Measurements from ENCODE around the gene TEX35.
A peak's percentile ranks its signal among the peaks of the same experiment; 100 is the strongest.

The TEX35 gene

GRCh38 chr1:178540204-178540603, 27.3 kb downstream of the TEX35 start:
- Histone ChIP-seq H3K4me1 (ENCODE audit: control insufficient read depth, insufficient read depth, low read length) (no peaks in the 10 kb centered on the region), H3K9me3 (ENCODE audit: control insufficient read depth, insufficient read depth, low read depth, low read length) (no peaks in the 10 kb centered on the region), H3K27ac (ENCODE audit: extremely low read depth, low read depth, low read length) (no peak overlapping the region), H3K4me3 (ENCODE audit: low read depth, low read length) (no peak overlapping the region), H3K36me3 (ENCODE audit: control insufficient read depth in 2 of 2, insufficient read depth in 1 of 2, low read length in 2 of 2) (peaks cover 0 to 2% of the 10 kb centered on the region in 2 experiments; a peak in 1 of 3 replicates)
- no peak for TF ChIP-seq PBX3 (CRISPR knock-in tag; IDR thresholded peaks at IDR 0.05)
- TF ChIP-seq ZEB2 (tag by site-specific recombination; IDR thresholded peaks at IDR 0.05): no peak
- no peak for TF ChIP-seq ZNF670 (tag by site-specific recombination; IDR thresholded peaks at IDR 0.05; ENCODE audit: low read depth)
- no peak for TF ChIP-seq ZSCAN23 (tag by site-specific recombination; IDR thresholded peaks at IDR 0.05)
- TF ChIP-seq ZBTB17 (tag by site-specific recombination; IDR thresholded peaks at IDR 0.05): no peak
- TF ChIP-seq ZXDB (tag by site-specific recombination; IDR thresholded peaks at IDR 0.05): no peak
- no peak for TF ChIP-seq BCL6B (tag by site-specific recombination; IDR thresholded peaks at IDR 0.05)
- no peak for TF ChIP-seq ZNF621 (tag by site-specific recombination; IDR thresholded peaks at IDR 0.05)
- no peak for TF ChIP-seq KLF10 (tag by site-specific recombination; IDR thresholded peaks at IDR 0.05)
- no peak for TF ChIP-seq ZNF416 (tag by site-specific recombination; IDR thresholded peaks at IDR 0.05)
- no peak for TF ChIP-seq ZBTB48 (tag by site-specific recombination; IDR thresholded peaks at IDR 0.05)
- TF ChIP-seq ZNF580 (tag by site-specific recombination; IDR thresholded peaks at IDR 0.05): no peak
- CTCF ChIA-PET: interaction anchor here (0.6 to 5.5 kb wide), 7 partner anchors 8 to 567 kb away, joined by 3 to 39 read pairs (median 4); no protein-coding TSS in a partner anchor
- POLR2A ChIA-PET: no interaction called here

- Histone ChIP-seq H3K4me1 (ENCODE audit: control insufficient read depth, insufficient read depth, low read length) (no peaks in the 10 kb centered on the region), H3K4me3 (ENCODE audit: low read depth, low read length) (no peak overlapping the region), H3K36me3 (ENCODE audit: control insufficient read depth in 2 of 2, insufficient read depth in 1 of 2, low read length in 2 of 2) (peaks cover 0 to 6% of the 10 kb centered on the region in 2 experiments; a peak in 1 of 3 replicates), H3K27ac (ENCODE audit: extremely low read depth, low read depth, low read length) (no peak overlapping the region), H3K9me3 (ENCODE audit: control insufficient read depth, insufficient read depth, low read depth, low read length) (no peaks in the 10 kb centered on the region)
- POLR2A ChIA-PET: no interaction called here
- TF ChIP-seq EGR2 (tag by site-specific recombination; IDR thresholded peaks at IDR 0.05; ENCODE audit: low read depth): 0 out of 2 replicates have a peak, but pooled peaks have one; percentile 15
- TF ChIP-seq ZFHX2 (tag by site-specific recombination; conservative IDR thresholded peaks at IDR 0.05): 0 out of 2 replicates have a peak, but pooled peaks have one; percentile 19
- TF ChIP-seq ZNF677 (tag by site-specific recombination; IDR thresholded peaks at IDR 0.05): no peak
- CTCF ChIA-PET: interaction anchor here (0.6 to 5.5 kb wide), 6 partner anchors 9 to 567 kb away, joined by 3 to 39 read pairs (median 4); no protein-coding TSS in a partner anchor
These were observed 27.7 kb downstream of the TEX35 start for GRCh38 chr1:178540646-178541045.

- CTCF ChIA-PET: interaction anchor here (0.6 to 5.5 kb wide), 9 partner anchors 10 to 546 kb away, joined by 3 to 39 read pairs (median 3); no protein-coding TSS in a partner anchor
- TF ChIP-seq TSHZ1 (tag by site-specific recombination; IDR thresholded peaks at IDR 0.05; ENCODE audit: borderline replicate concordance) (no peak), ZSCAN16 (tag by site-specific recombination; IDR thresholded peaks at IDR 0.05) (no peak), YY1 (tag by site-specific recombination; IDR thresholded peaks at IDR 0.05) (no peak), GFI1B (tag by site-specific recombination; IDR thresholded peaks at IDR 0.05) (no peak), ZNF621 (tag by site-specific recombination; IDR thresholded peaks at IDR 0.05) (no peak), ZFP37 (tag by site-specific recombination; IDR thresholded peaks at IDR 0.05) (no peak), ZNF544 (tag by site-specific recombination; IDR thresholded peaks at IDR 0.05) (no peak), ZNF571 (tag by site-specific recombination; IDR thresholded peaks at IDR 0.05) (no peak), ZNF311 (tag by site-specific recombination; IDR thresholded peaks at IDR 0.05; ENCODE audit: borderline replicate concordance) (no peak), HOXA7 (CRISPR knock-in tag; IDR thresholded peaks at IDR 0.05; ENCODE audit: borderline replicate concordance) (no peak)
- Histone ChIP-seq H3K4me3 (ENCODE audit: low read depth, low read length) (no peak overlapping the region), H3K27ac (ENCODE audit: extremely low read depth, low read depth, low read length) (no peak overlapping the region; the same call in 1 of the 2 replicates), H3K9me3 (ENCODE audit: control insufficient read depth, insufficient read depth, low read depth, low read length) (no peaks in the 10 kb centered on the region), H3K36me3 (ENCODE audit: control insufficient read depth in 2 of 2, insufficient read depth in 1 of 2, low read length in 2 of 2) (peaks cover 0 to 9% of the 10 kb centered on the region in 2 experiments; a peak in 2 of 3 replicates), H3K4me1 (ENCODE audit: control insufficient read depth, insufficient read depth, low read length) (no peaks in the 10 kb centered on the region)
- POLR2A ChIA-PET: no interaction called here
These were observed 28.5 kb downstream of the TEX35 start for GRCh38 chr1:178541379-178541778.

All from HEK293 (cell line).